ENCODE measurements around the gene SIGLEC12.

Gene SIGLEC12

GRCh38 chr19:51490676-51491075, 10.9 kb downstream of the SIGLEC12 start:
- H3K36me3 Mint-ChIP-seq (ENCODE audit: insufficient read depth), result no peaks in the 10 kb centered on the region
- peaks cover 7% of the 10 kb centered on the region for H3K9me3 Mint-ChIP-seq
- no peaks in the 10 kb centered on the region for H3K4me1 Mint-ChIP-seq
- no peak overlapping the region for H3K4me3 Mint-ChIP-seq
- no peak for ATAC-seq (replicated peaks; ENCODE audit: extremely low read depth, poor library complexity, severe bottlenecking)
- H3K27ac Mint-ChIP-seq (ENCODE audit: low read depth), result no peak overlapping the region
- H3K27me3 Mint-ChIP-seq, result peaks cover 41% of the 10 kb centered on the region
- no peak for DNase-seq (ENCODE audit: low spot score in 2 of 2)

GRCh38 chr19:51489113-51489512, 12.5 kb downstream of the SIGLEC12 start:
- peaks cover 1% of the 10 kb centered on the region for H3K36me3 Mint-ChIP-seq (ENCODE audit: insufficient read depth)
- H3K27me3 Mint-ChIP-seq, result peaks cover 37% of the 10 kb centered on the region
- H3K27ac Mint-ChIP-seq (ENCODE audit: low read depth), result no peak overlapping the region
- H3K4me3 Mint-ChIP-seq, result no peak overlapping the region
- H3K4me1 Mint-ChIP-seq, result no peaks in the 10 kb centered on the region
- ATAC-seq (replicated peaks; ENCODE audit: extremely low read depth, poor library complexity, severe bottlenecking) (no peak), DNase-seq (ENCODE audit: low spot score in 2 of 2) (no peak)
- peaks cover 7% of the 10 kb centered on the region for H3K9me3 Mint-ChIP-seq

GRCh38 chr19:51488491-51488890, 13.1 kb downstream of the SIGLEC12 start:
- peaks cover under 1% of the 10 kb centered on the region for H3K9me3 Mint-ChIP-seq
- no peaks in the 10 kb centered on the region for H3K4me1 Mint-ChIP-seq
- peaks cover 1% of the 10 kb centered on the region for H3K36me3 Mint-ChIP-seq (ENCODE audit: insufficient read depth)
- H3K4me3 Mint-ChIP-seq, result no peak overlapping the region
- ATAC-seq (replicated peaks; ENCODE audit: extremely low read depth, poor library complexity, severe bottlenecking), result no peak
- no peak for DNase-seq (ENCODE audit: low spot score in 2 of 2)
- peaks cover 34% of the 10 kb centered on the region for H3K27me3 Mint-ChIP-seq
- no peak overlapping the region for H3K27ac Mint-ChIP-seq (ENCODE audit: low read depth)

GRCh38 chr19:51485960-51486660, 15.5 kb downstream of the SIGLEC12 start:
- H3K4me3 Mint-ChIP-seq, result no peak overlapping the region

GRCh38 chr19:51480590-51480989, 21.0 kb downstream of the SIGLEC12 start:
- DNase-seq (ENCODE audit: low spot score in 2 of 2), result no peak
- H3K27me3 Mint-ChIP-seq, result peaks cover 75% of the 10 kb centered on the region

More at GRCh38 chr19:51485960-51486660, 15.5 kb downstream of the SIGLEC12 start:
- Mint-ChIP-seq H3K27me3 (peaks cover 28% of the 10 kb centered on the region), H3K4me1 (no peaks in the 10 kb centered on the region), H3K9me3 (no peaks in the 10 kb centered on the region), H3K36me3 (ENCODE audit: insufficient read depth) (peaks cover 1% of the 10 kb centered on the region), H3K27ac (ENCODE audit: low read depth) (no peak overlapping the region)
- ATAC-seq (replicated peaks; ENCODE audit: extremely low read depth, poor library complexity, severe bottlenecking) (no peak), DNase-seq (ENCODE audit: low spot score in 2 of 2) (no peak)

GRCh38 chr19:51479531-51480331, 21.9 kb downstream of the SIGLEC12 start:
- no peak for DNase-seq (ENCODE audit: low spot score in 2 of 2)

More at GRCh38 chr19:51480590-51480989, 21.0 kb downstream of the SIGLEC12 start:
- no peak for ATAC-seq (replicated peaks; ENCODE audit: extremely low read depth, poor library complexity, severe bottlenecking)
- H3K4me3 Mint-ChIP-seq, result no peak overlapping the region
- no peaks in the 10 kb centered on the region for H3K4me1 Mint-ChIP-seq
- H3K27ac Mint-ChIP-seq (ENCODE audit: low read depth), result no peak overlapping the region
- no peaks in the 10 kb centered on the region for H3K9me3 Mint-ChIP-seq
- peaks cover 1% of the 10 kb centered on the region for H3K36me3 Mint-ChIP-seq (ENCODE audit: insufficient read depth)

GRCh38 chr19:51478381-51479234, 23.0 kb downstream of the SIGLEC12 start, which contains the start of gene CEACAM18:
Gene CEACAM18, plus strand, starts transcription at chr19:51478539.
- no peaks in the 10 kb centered on the region for H3K4me1 Mint-ChIP-seq
- no peak for DNase-seq (ENCODE audit: low spot score in 2 of 2)
- no peaks in the 10 kb centered on the region for H3K36me3 Mint-ChIP-seq (ENCODE audit: insufficient read depth)
- H3K4me3 Mint-ChIP-seq, result no peak within 1 kb of the TSS
- H3K9me3 Mint-ChIP-seq, result no peaks in the 10 kb centered on the region
- ATAC-seq (replicated peaks; ENCODE audit: extremely low read depth, poor library complexity, severe bottlenecking), result no peak
- H3K27me3 Mint-ChIP-seq, result peaks cover 84% of the 10 kb centered on the region
- H3K27ac Mint-ChIP-seq (ENCODE audit: low read depth), result no peak within 1 kb of the TSS

More at GRCh38 chr19:51479531-51480331, 21.9 kb downstream of the SIGLEC12 start:
- H3K4me3 Mint-ChIP-seq, result no peak overlapping the region
- no peaks in the 10 kb centered on the region for H3K9me3 Mint-ChIP-seq
- no peak overlapping the region for H3K27ac Mint-ChIP-seq (ENCODE audit: low read depth)
- no peaks in the 10 kb centered on the region for H3K36me3 Mint-ChIP-seq (ENCODE audit: insufficient read depth)
- ATAC-seq (replicated peaks; ENCODE audit: extremely low read depth, poor library complexity, severe bottlenecking), result no peak
- H3K27me3 Mint-ChIP-seq, result peaks cover 78% of the 10 kb centered on the region
- no peaks in the 10 kb centered on the region for H3K4me1 Mint-ChIP-seq

- Mint-ChIP-seq H3K4me1 (peaks cover 6% of the 10 kb centered on the region), H3K27me3 (peaks cover 88% of the 10 kb centered on the region), H3K4me3 (no peak overlapping the region), H3K9me3 (no peaks in the 10 kb centered on the region), H3K36me3 (ENCODE audit: insufficient read depth) (no peaks in the 10 kb centered on the region), H3K27ac (ENCODE audit: low read depth) (no peak overlapping the region)
- DNase-seq (ENCODE audit: low spot score in 2 of 2) (no peak), ATAC-seq (replicated peaks; ENCODE audit: extremely low read depth, poor library complexity, severe bottlenecking) (no peak)
Observed at GRCh38 chr19:51477344-51477743, 24.3 kb downstream of the SIGLEC12 start.

GRCh38 chr19:51476164-51476563, 25.4 kb downstream of the SIGLEC12 start:
- peaks cover 85% of the 10 kb centered on the region for H3K27me3 Mint-ChIP-seq
- DNase-seq (ENCODE audit: low spot score in 2 of 2) (no peak), ATAC-seq (replicated peaks; ENCODE audit: extremely low read depth, poor library complexity, severe bottlenecking) (no peak)
- H3K9me3 Mint-ChIP-seq, result no peaks in the 10 kb centered on the region
- peaks cover 6% of the 10 kb centered on the region for H3K4me1 Mint-ChIP-seq
- H3K27ac Mint-ChIP-seq (ENCODE audit: low read depth), result no peak overlapping the region
- H3K36me3 Mint-ChIP-seq (ENCODE audit: insufficient read depth), result no peaks in the 10 kb centered on the region
- no peak overlapping the region for H3K4me3 Mint-ChIP-seq

GRCh38 chr19:51473009-51473707, 28.4 kb downstream of the SIGLEC12 start:
- H3K4me1 Mint-ChIP-seq, result peaks cover 9% of the 10 kb centered on the region
- peaks cover 68% of the 10 kb centered on the region for H3K27me3 Mint-ChIP-seq
- DNase-seq (ENCODE audit: low spot score in 2 of 2) (peak; percentile 60 to 76), ATAC-seq (replicated peaks; ENCODE audit: extremely low read depth, poor library complexity, severe bottlenecking) (peak; percentile 68)
- H3K4me3 Mint-ChIP-seq, result no peak overlapping the region
- H3K9me3 Mint-ChIP-seq, result no peaks in the 10 kb centered on the region
- no peak overlapping the region for H3K27ac Mint-ChIP-seq (ENCODE audit: low read depth)
- H3K36me3 Mint-ChIP-seq (ENCODE audit: insufficient read depth), result no peaks in the 10 kb centered on the region

GRCh38 chr19:51472607-51473006, 29.0 kb downstream of the SIGLEC12 start:
- ATAC-seq (replicated peaks; ENCODE audit: extremely low read depth, poor library complexity, severe bottlenecking), result no peak
- H3K27me3 Mint-ChIP-seq, result peaks cover 70% of the 10 kb centered on the region
- H3K4me1 Mint-ChIP-seq, result peaks cover 15% of the 10 kb centered on the region
- no peaks in the 10 kb centered on the region for H3K36me3 Mint-ChIP-seq (ENCODE audit: insufficient read depth)
- no peaks in the 10 kb centered on the region for H3K9me3 Mint-ChIP-seq
- H3K27ac Mint-ChIP-seq (ENCODE audit: low read depth), result no peak overlapping the region
- H3K4me3 Mint-ChIP-seq, result no peak overlapping the region
- no peak for DNase-seq (ENCODE audit: low spot score in 2 of 2)

- Mint-ChIP-seq H3K27ac (ENCODE audit: low read depth) (no peak overlapping the region), H3K36me3 (ENCODE audit: insufficient read depth) (no peaks in the 10 kb centered on the region), H3K4me1 (peaks cover 16% of the 10 kb centered on the region), H3K27me3 (peaks cover 69% of the 10 kb centered on the region), H3K9me3 (no peaks in the 10 kb centered on the region), H3K4me3 (no peak overlapping the region)
- DNase-seq (ENCODE audit: low spot score in 2 of 2) (no peak), ATAC-seq (replicated peaks; ENCODE audit: extremely low read depth, poor library complexity, severe bottlenecking) (no peak)
Observed at GRCh38 chr19:51471527-51471926, 30.1 kb downstream of the SIGLEC12 start.
